H1 (cell line): ENCODE data around the gene CIRBP.
A peak's percentile ranks its signal among the peaks of the same experiment; 100 is the strongest.

Source experiments
- BRCA1 ChIP-seq: IDR thresholded peaks from 2 replicates; pipeline ENCODE4 v1.6.1; 2012; ENCODE audit warnings: low read depth, low read length, improper control_type of control experiment
- CHD2 ChIP-seq: IDR thresholded peaks from 2 replicates; pipeline ENCODE4 v1.6.1; 2012; ENCODE audit warnings: low read length, improper control_type of control experiment
- EP300 ChIP-seq, 2 experiments: IDR thresholded peaks; 1 replicate in 1 of 2; 2 replicates in 1 of 2; pipeline ENCODE4 v1.6.1; 2011 to 2012; ENCODE audit warnings: low read depth in 2 of 2, low read length in 2 of 2, mild to moderate bottlenecking in 2 of 2, borderline replicate concordance in 1 of 2, inconsistent platforms in 1 of 2, moderate library complexity in 1 of 2
- HDAC2 ChIP-seq, 2 experiments: fragments of 300-600 bp in 1 of 2; sonication (generic) in 1 of 2; IDR thresholded peaks; 2 replicates each; pipeline ENCODE4 v1.6.1; 2011 to 2012; ENCODE audit warnings: low read depth in 2 of 2, low read length in 2 of 2, mild to moderate bottlenecking in 2 of 2, moderate library complexity in 2 of 2, borderline replicate concordance in 1 of 2, inconsistent platforms in 1 of 2
- NANOG ChIP-seq: IDR thresholded peaks from 2 replicates; pipeline ENCODE4 v1.6.1; 2011; ENCODE audit warnings: low read length, low read depth, mild to moderate bottlenecking, inconsistent platforms; ENCODE audit not compliant: insufficient read depth, poor library complexity, severe bottlenecking
- POLR2A ChIP-seq, 2 experiments: IDR thresholded peaks; 1 replicate in 1 of 2; 2 replicates in 1 of 2; pipeline ENCODE4 v1.6.1; 2011; ENCODE audit warnings: low read depth in 2 of 2, low read length in 2 of 2, mild to moderate bottlenecking in 2 of 2; ENCODE audit errors: control extremely low read depth in 1 of 2
- POLR2AphosphoS5 ChIP-seq: IDR thresholded peaks from 2 replicates; pipeline ENCODE4 v1.6.1; 2011; ENCODE audit warnings: low read depth, low read length
- TBP ChIP-seq: IDR thresholded peaks from 2 replicates; pipeline ENCODE4 v1.6.1; 2011; ENCODE audit warnings: low read depth, low read length, improper control_type of control experiment
- TF ChIP-seq, protein P1 (sequence below), 3 experiments: IDR thresholded peaks; 1 replicate in 2 of 3; 2 replicates in 1 of 3; pipeline versions ENCODE4 v1.5.1 to v1.6.1; 2011; ENCODE audit warnings: low read length in 3 of 3, mild to moderate bottlenecking in 3 of 3, inconsistent platforms in 2 of 3, low read depth in 1 of 3, moderate library complexity in 1 of 3; ENCODE audit not compliant: insufficient read depth in 1 of 3; ENCODE audit errors: control extremely low read depth in 1 of 3

DNA sequence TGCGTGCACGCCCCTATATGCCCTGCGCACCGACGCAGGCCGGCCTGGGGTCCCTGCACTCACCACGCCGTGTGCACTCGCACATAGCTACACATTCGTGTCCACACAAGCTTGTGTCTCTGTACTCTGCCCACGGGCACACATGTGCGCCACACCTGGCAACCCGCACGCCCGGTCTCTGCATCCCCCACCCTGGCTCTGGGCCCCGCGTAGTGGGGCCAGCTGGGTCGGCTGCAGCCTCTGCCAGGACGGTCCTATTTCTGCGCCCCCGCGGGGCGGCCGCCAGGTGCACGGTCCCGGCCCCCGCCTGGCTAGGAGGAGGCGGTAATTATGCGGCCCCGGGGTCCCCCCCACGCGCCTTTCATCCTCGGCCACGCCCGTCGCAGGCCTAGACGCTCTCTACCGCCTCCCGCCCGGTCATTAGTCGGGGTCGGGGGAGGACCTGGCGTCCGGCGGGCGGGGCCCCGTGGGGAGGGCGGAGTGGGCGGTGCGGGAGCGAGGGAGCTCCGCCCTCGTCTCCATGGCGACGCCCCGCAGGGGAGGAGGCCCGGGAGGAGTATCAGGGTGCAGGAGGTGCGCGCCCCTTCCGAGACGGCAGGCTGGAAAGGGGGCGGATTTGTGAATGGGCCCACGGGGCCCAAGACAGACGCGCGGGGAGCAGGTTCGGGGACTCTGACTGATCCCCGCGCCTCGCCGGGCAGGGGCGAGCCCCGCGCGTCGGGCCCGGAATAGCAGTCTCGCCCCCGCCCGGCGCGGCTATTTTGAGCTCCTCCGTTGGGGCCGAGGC lies 2.8 kb upstream of the CIRBP start:
- TF ChIP-seq POLR2AphosphoS5 (no peak), HDAC2 (IDR thresholded peaks at IDR 0.05; ENCODE audit: borderline replicate concordance in 1 of 2, low read depth in 2 of 2, low read length in 2 of 2) (no peak), POLR2A (IDR thresholded peaks at IDR 0.05; ENCODE audit: control extremely low read depth in 1 of 2, low read depth in 2 of 2, low read length in 2 of 2) (0 out of 3 replicates have a peak, but pooled peaks of 1 of the 2 experiments have one; percentile 1), CHD2 (no peak), BRCA1 (no peak), NANOG (no peak), EP300 (IDR thresholded peaks at IDR 0.05; ENCODE audit: borderline replicate concordance in 1 of 2, low read depth in 2 of 2, low read length in 2 of 2) (no peak), TBP (no peak)
- TF ChIP-seq, protein P1, sequence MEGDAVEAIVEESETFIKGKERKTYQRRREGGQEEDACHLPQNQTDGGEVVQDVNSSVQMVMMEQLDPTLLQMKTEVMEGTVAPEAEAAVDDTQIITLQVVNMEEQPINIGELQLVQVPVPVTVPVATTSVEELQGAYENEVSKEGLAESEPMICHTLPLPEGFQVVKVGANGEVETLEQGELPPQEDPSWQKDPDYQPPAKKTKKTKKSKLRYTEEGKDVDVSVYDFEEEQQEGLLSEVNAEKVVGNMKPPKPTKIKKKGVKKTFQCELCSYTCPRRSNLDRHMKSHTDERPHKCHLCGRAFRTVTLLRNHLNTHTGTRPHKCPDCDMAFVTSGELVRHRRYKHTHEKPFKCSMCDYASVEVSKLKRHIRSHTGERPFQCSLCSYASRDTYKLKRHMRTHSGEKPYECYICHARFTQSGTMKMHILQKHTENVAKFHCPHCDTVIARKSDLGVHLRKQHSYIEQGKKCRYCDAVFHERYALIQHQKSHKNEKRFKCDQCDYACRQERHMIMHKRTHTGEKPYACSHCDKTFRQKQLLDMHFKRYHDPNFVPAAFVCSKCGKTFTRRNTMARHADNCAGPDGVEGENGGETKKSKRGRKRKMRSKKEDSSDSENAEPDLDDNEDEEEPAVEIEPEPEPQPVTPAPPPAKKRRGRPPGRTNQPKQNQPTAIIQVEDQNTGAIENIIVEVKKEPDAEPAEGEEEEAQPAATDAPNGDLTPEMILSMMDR (IDR thresholded peaks at IDR 0.05; ENCODE audit: control extremely low read depth in 1 of 3, insufficient read depth in 1 of 3, low read depth in 1 of 3, low read length in 3 of 3), result no peak
